CD4-positive, alpha-beta memory T cell (primary cell): Measurements from ENCODE around the gene CD4. TPM values are rescaled to one million over a fixed set of nuclear protein-coding genes. Genes with fewer than 3 reads are reported as not detected.
A peak's percentile ranks its signal among the peaks of the same experiment; 100 is the strongest.

Experiments
- CTCF ChIA-PET: fragments of 350-600 bp; sonication (Branson Sonifier 250); formaldehyde crosslinking; loops from one replicate; lab custom pipeline; 2021; ENCODE audit warnings: inconsistent platforms; ENCODE audit not compliant: partially characterized antibody; lab: Charles Lee
- POLR2A ChIA-PET: fragments of 350-600 bp; sonication (Branson Sonifier 250); formaldehyde crosslinking; loops from one replicate; lab custom pipeline; 2021; ENCODE audit not compliant: partially characterized antibody; lab: Charles Lee
- DNase-seq, 5 donors: peaks; one replicate each; pipeline versions ENCODE4 v3.0.0 to v3.0.0-alpha.2; 2020 to 2022; ENCODE audit warnings: mixed read lengths in 1 of 5
- H3K27ac ChIP-seq: one replicate; pipeline ENCODE4 v1.7.0; 2013; ENCODE audit warnings: low read depth, low read length
- H3K27me3 ChIP-seq: 2 replicates; pipeline ENCODE4 v1.7.0; 2013; ENCODE audit warnings: mild to moderate bottlenecking, low read length, moderate library complexity; ENCODE audit not compliant: insufficient read depth
- H3K36me3 ChIP-seq: 2 replicates; pipeline ENCODE4 v1.7.0; 2013; ENCODE audit warnings: mild to moderate bottlenecking, low read length, moderate library complexity; ENCODE audit not compliant: insufficient read depth
- H3K4me1 ChIP-seq: 2 replicates; pipeline ENCODE4 v1.7.0; 2013; ENCODE audit warnings: mild to moderate bottlenecking, low read length, moderate library complexity; ENCODE audit not compliant: insufficient read depth
- H3K4me3 ChIP-seq, 2 donors: one replicate each; pipeline ENCODE4 v1.7.0; 2013; ENCODE audit warnings: low read length in 2 of 2, mild to moderate bottlenecking in 1 of 2
- H3K9me3 ChIP-seq, 2 donors: one replicate each; pipeline ENCODE4 v1.7.0; 2013; ENCODE audit warnings: low read length in 2 of 2, control low read depth in 1 of 2; ENCODE audit not compliant: control insufficient read depth in 1 of 2
- H3K27ac Mint-ChIP-seq, 7 donors: one replicate each; pipeline ENCODE4 v1.8.0; 2020 to 2021; ENCODE audit warnings: mixed read lengths in 7 of 7, mild to moderate bottlenecking in 6 of 7, inconsistent platforms in 3 of 7, moderate library complexity in 3 of 7
- H3K27me3 Mint-ChIP-seq, 2 donors: one replicate each; pipeline ENCODE4 v1.8.0; 2020 to 2021; ENCODE audit warnings: mixed read lengths in 2 of 2
- H3K36me3 Mint-ChIP-seq, 2 donors: one replicate each; pipeline ENCODE4 v1.8.0; 2020 to 2021; ENCODE audit warnings: mixed read lengths in 2 of 2, inconsistent platforms in 1 of 2, mild to moderate bottlenecking in 1 of 2
- H3K4me1 Mint-ChIP-seq, 4 donors: one replicate each; pipeline ENCODE4 v1.8.0; 2020 to 2021; ENCODE audit warnings: mixed read lengths in 4 of 4, mild to moderate bottlenecking in 1 of 4
- H3K4me3 Mint-ChIP-seq, 8 donors: one replicate each; pipeline ENCODE4 v1.8.0; 2020 to 2021; ENCODE audit warnings: mixed read lengths in 8 of 8, mild to moderate bottlenecking in 7 of 8, moderate library complexity in 6 of 8, inconsistent platforms in 3 of 8
- H3K9me3 Mint-ChIP-seq, 8 donors: one replicate each; pipeline ENCODE4 v1.8.0; 2020 to 2021; ENCODE audit warnings: mixed read lengths in 8 of 8, mild to moderate bottlenecking in 5 of 8, inconsistent platforms in 3 of 8, moderate library complexity in 1 of 8
- intact Hi-C: fragments of 100-400 bp; cut with micrococcal nuclease; formaldehyde crosslinking; loops from one replicate; pipeline ENCODE4 v1.15.1; 2023
- polyA plus RNA-seq, 2 donors: library from polyadenylated mRNA; unstranded; fragments of 300-500 nt; fragmentation: Illumina TruSeq; gene quantifications; one replicate each; pipeline ENCODE4 v1.2.3, GENCODE V29; 2021
- total RNA-seq, 2 experiments: library from RNA; stranded (reverse); gene quantifications; one replicate each; pipeline ENCODE4 v1.2.3, GENCODE V29; 2021

Gene CD4
- total and polyA plus RNA-seq, 4 experiments from 2014 or later = 251 to 456 (median 288) TPM

GRCh38 chr12:6768990-6769389, 20.3 kb upstream of the CD4 start:
- POLR2A ChIA-PET = interaction anchor here (1.3 kb wide), 1 partner anchor 56 kb away, joined by 3 read pairs; no protein-coding TSS in a partner anchor
- Mint-ChIP-seq H3K27ac (peak overlapping the region in 1 of 7 donors; percentile 82), H3K36me3 (peaks cover 0 to 1% of the 10 kb centered on the region in 2 donors), H3K4me3 (no peak overlapping the region), H3K9me3 (peaks cover 0 to 4% (median 0%) of the 10 kb centered on the region in 8 donors), H3K4me1 (peaks cover 24 to 69% (median 45%) of the 10 kb centered on the region in 4 donors), H3K27me3 (peaks cover 18 to 43% of the 10 kb centered on the region in 2 donors)
- Histone ChIP-seq H3K27ac (no peak overlapping the region), H3K4me1 (peaks cover 55% of the 10 kb centered on the region), H3K9me3 (no peaks in the 10 kb centered on the region), H3K27me3 (peaks cover 26% of the 10 kb centered on the region), H3K36me3 (no peaks in the 10 kb centered on the region), H3K4me3 (no peak overlapping the region)
- DNase-seq = no peak
- intact Hi-C loops = no loop called here
- CTCF ChIA-PET = interaction anchor here (0.9 to 28.3 kb wide), 5 partner anchors 9 to 59 kb away, joined by 3 to 343 read pairs (median 64); partner anchors contain the start of genes CD4, GPR162, MLF2 and P3H3

DNA sequence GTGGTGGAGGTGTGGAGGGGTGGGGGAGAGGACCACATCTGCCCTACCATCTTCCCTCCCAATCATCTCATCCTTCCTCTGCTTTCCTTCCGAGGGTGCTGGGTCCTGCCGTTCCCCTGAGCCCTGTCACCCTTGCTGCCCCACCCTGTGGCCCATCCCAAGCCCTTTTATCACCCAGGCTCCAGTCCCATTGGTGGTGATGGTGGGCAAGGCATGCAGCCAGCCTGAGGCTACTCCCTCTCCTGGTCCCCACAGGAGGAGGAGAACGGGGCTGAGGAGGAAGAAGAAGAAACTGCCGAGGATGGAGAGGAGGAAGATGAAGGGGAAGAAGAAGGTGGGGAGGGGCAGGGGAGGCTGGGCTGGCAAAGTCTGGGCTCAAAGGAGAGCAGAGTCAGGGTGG, 19.7 kb upstream of the CD4 start:
- Histone ChIP-seq H3K4me1 (peaks cover 55% of the 10 kb centered on the region), H3K27ac (no peak overlapping the region), H3K36me3 (no peaks in the 10 kb centered on the region), H3K4me3 (no peak overlapping the region), H3K27me3 (peaks cover 31% of the 10 kb centered on the region), H3K9me3 (no peaks in the 10 kb centered on the region)
- ChIA-PET POLR2A (interaction anchor here (1.3 to 4.1 kb wide), 2 partner anchors 23 to 55 kb away, joined by 3 to 16 read pairs; no protein-coding TSS in a partner anchor), CTCF (interaction anchor here (0.9 to 28.3 kb wide), 6 partner anchors 9 to 59 kb away, joined by 3 to 343 read pairs (median 34); partner anchors contain the start of genes CD4, GPR162, MLF2 and P3H3)
- Mint-ChIP-seq H3K36me3 (peaks cover 0 to 1% of the 10 kb centered on the region in 2 donors), H3K27ac (peak overlapping the region in 1 of 7 donors; percentile 74), H3K9me3 (peaks cover 0 to 4% (median 0%) of the 10 kb centered on the region in 8 donors), H3K4me3 (peak overlapping the region in 1 of 8 donors; percentile 35), H3K27me3 (peaks cover 15 to 44% of the 10 kb centered on the region in 2 donors), H3K4me1 (peaks cover 21 to 69% (median 45%) of the 10 kb centered on the region in 4 donors)
- DNase-seq = no peak
- intact Hi-C loops = no loop called here

GRCh38 chr12:6770094-6770493, 19.2 kb upstream of the CD4 start:
- Mint-ChIP-seq H3K36me3 (peaks cover 0 to 1% of the 10 kb centered on the region in 2 donors), H3K9me3 (peaks cover 0 to 4% (median 0%) of the 10 kb centered on the region in 8 donors), H3K4me3 (peak overlapping the region in 1 of 8 donors; percentile 35), H3K27ac (no peak overlapping the region), H3K27me3 (peaks cover 17 to 47% of the 10 kb centered on the region in 2 donors), H3K4me1 (peaks cover 23 to 72% (median 47%) of the 10 kb centered on the region in 4 donors)
- no peak for DNase-seq
- intact Hi-C loops = no loop called here
- peaks cover 55% of the 10 kb centered on the region for H3K4me1 ChIP-seq
- POLR2A ChIA-PET = interaction anchor here (1.0 to 4.1 kb wide), 5 partner anchors 19 to 121 kb away, joined by 3 to 16 read pairs (median 4); partner anchors contain the start of gene CD4
- H3K27me3 ChIP-seq = peaks cover 30% of the 10 kb centered on the region
- CTCF ChIA-PET = interaction anchor here (1.0 to 28.3 kb wide), 5 partner anchors 8 to 58 kb away, joined by 4 to 343 read pairs (median 64); partner anchors contain the start of genes CD4, GPR162, MLF2 and P3H3
- no peak overlapping the region for H3K27ac ChIP-seq
- no peaks in the 10 kb centered on the region for H3K36me3 ChIP-seq
- no peaks in the 10 kb centered on the region for H3K9me3 ChIP-seq
- H3K4me3 ChIP-seq = no peak overlapping the region

DNA sequence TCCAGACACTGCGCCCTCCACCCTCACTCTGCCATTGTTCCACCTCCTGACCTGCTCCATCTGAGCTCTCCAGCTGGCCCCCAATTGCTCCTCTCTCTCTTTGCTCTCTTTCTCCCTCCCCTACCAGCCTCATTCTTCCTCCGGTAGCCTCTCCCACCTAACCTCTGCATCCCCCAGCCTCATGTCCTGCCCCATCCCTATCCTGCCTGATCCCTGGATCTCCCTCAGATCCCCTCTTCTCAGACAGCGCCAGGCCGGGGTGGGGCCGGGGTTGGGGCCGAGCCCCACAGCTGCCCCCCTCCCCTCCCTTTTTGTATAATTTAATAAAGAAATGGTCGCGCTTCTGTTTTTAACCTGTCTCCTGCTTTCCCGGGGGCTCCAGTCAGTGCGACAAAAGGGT, 18.7 kb upstream of the CD4 start:
- DNase-seq = no peak
- ChIA-PET CTCF (interaction anchor here (1.0 to 28.3 kb wide), 5 partner anchors 13 to 58 kb away, joined by 3 to 343 read pairs (median 64); partner anchors contain the start of genes CD4, GPR162, MLF2 and P3H3), POLR2A (interaction anchor here (1.0 to 5.4 kb wide), 6 partner anchors 9 to 121 kb away, joined by 3 to 44 read pairs (median 6); partner anchors contain the start of genes CD4 and MLF2)
- Histone ChIP-seq H3K27me3 (peaks cover 25% of the 10 kb centered on the region), H3K4me3 (no peak overlapping the region), H3K27ac (no peak overlapping the region), H3K36me3 (no peaks in the 10 kb centered on the region), H3K4me1 (peaks cover 51% of the 10 kb centered on the region), H3K9me3 (no peaks in the 10 kb centered on the region)
- Mint-ChIP-seq H3K36me3 (peaks cover 0 to 1% of the 10 kb centered on the region in 2 donors), H3K27me3 (peaks cover 13 to 47% of the 10 kb centered on the region in 2 donors), H3K4me3 (peak overlapping the region in 1 of 8 donors; percentile 87), H3K4me1 (peaks cover 22 to 72% (median 47%) of the 10 kb centered on the region in 4 donors), H3K27ac (peak overlapping the region in 1 of 7 donors; percentile 14), H3K9me3 (peaks cover 0 to 2% (median 0%) of the 10 kb centered on the region in 8 donors)
- intact Hi-C loops = no loop called here

DNA sequence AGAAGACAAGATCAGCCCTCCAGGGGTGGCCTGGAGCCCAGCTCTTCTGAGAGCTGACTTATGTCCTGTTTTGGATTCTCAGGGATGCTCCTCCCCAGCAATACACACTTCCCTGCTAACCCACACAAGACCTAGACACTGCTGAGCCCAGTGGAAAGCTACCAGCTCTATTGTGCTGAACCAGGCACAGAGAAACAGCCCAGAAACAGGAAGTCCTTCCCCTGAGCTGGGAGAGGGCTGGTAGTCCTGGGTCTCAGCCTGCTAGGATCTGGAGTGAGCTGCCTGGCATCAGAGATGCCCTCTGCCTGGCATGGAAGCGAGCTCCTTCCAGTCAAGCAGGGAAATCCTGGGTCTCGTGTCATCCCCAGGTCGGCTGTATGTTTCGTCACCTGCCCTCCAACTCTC, 18.2 kb upstream of the CD4 start:
- DNase-seq = no peak
- H3K9me3 Mint-ChIP-seq = peaks cover 0 to 2% (median 0%) of the 10 kb centered on the region in 8 donors
- peak overlapping the region in 3 of 7 donors; percentile 14 to 60 (median 18) for H3K27ac Mint-ChIP-seq
- H3K36me3 Mint-ChIP-seq = peaks cover 0 to 1% of the 10 kb centered on the region in 2 donors
- Histone ChIP-seq H3K36me3 (no peaks in the 10 kb centered on the region), H3K4me1 (peaks cover 46% of the 10 kb centered on the region), H3K27ac (no peak overlapping the region), H3K9me3 (no peaks in the 10 kb centered on the region), H3K27me3 (peaks cover 20% of the 10 kb centered on the region), H3K4me3 (no peak overlapping the region)
- H3K27me3 Mint-ChIP-seq = peaks cover 13 to 48% of the 10 kb centered on the region in 2 donors
- H3K4me3 Mint-ChIP-seq = peak overlapping the region in 2 of 8 donors; percentile 21 to 87
- CTCF ChIA-PET = interaction anchor here (1.3 to 28.3 kb wide), 5 partner anchors 10 to 57 kb away, joined by 3 to 343 read pairs (median 64); partner anchors contain the start of genes CD4, GPR162, MLF2 and P3H3
- H3K4me1 Mint-ChIP-seq = peaks cover 24 to 72% (median 46%) of the 10 kb centered on the region in 4 donors
- POLR2A ChIA-PET = interaction anchor here (1.0 to 5.4 kb wide), 6 partner anchors 9 to 120 kb away, joined by 3 to 44 read pairs (median 6); partner anchors contain the start of genes CD4 and MLF2
- intact Hi-C loops = no loop called here

DNA sequence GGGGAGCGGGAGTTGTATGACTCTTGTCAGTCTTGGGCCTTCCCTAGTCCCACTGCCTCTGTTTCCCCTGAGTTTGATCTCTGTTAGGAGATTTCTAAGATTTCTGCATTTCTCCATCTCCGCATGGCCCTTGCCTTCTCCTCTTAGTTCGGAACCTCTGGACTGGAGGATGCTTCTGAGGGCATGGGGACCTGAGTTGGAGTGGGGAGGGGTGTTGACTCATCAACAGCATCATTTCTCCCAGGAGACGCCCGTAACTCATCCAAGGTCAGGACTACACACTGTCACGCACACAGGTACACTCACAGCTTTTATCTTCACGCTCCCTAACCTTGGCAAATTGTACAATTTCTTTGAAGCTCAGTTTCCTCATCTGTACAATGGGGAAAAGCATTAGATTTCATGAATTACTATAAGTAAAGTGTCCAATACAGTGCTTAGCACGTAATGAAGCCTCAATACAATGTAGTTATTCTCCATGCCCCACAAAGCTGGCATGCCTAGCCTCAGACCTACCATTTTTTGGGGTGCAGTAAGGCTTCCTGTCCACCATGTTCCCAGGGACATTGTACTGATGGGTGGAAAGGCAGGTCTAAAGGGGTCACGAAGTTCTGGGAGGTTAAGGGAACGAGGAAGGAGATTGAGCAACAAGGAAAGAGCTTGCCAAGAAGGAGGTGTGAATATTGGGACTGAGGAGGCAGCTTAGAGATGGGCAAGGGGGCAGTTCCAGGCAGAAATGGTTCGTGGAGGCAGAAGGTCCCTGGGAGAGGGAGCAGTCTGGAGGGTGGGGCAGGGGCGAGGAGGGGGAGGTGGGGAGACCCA, 17.6 kb upstream of the CD4 start:
- no peak overlapping the region for H3K27ac ChIP-seq

More for the DNA sequence above, 17.6 kb upstream of the CD4 start:
- Mint-ChIP-seq H3K36me3 (peaks cover 0 to 1% of the 10 kb centered on the region in 2 donors), H3K27me3 (peaks cover 13 to 48% of the 10 kb centered on the region in 2 donors), H3K27ac (peak overlapping the region; percentile 1 to 80 (median 33)), H3K4me3 (peak overlapping the region; percentile 68 to 87 (median 78)), H3K4me1 (peaks cover 25 to 72% (median 50%) of the 10 kb centered on the region in 4 donors), H3K9me3 (peaks cover 0 to 2% (median 0%) of the 10 kb centered on the region in 8 donors)
- peaks cover 45% of the 10 kb centered on the region for H3K4me1 ChIP-seq
- intact Hi-C loops = no loop called here
- DNase-seq = no peak
- peaks cover 20% of the 10 kb centered on the region for H3K27me3 ChIP-seq
- POLR2A ChIA-PET = interaction anchor here (1.1 to 5.4 kb wide), 4 partner anchors 8 to 21 kb away, joined by 3 to 44 read pairs (median 12); partner anchors contain the start of genes CD4 and MLF2
- no peaks in the 10 kb centered on the region for H3K36me3 ChIP-seq
- H3K4me3 ChIP-seq = no peak overlapping the region
- CTCF ChIA-PET = interaction anchor here (1.3 to 28.3 kb wide), 5 partner anchors 9 to 57 kb away, joined by 3 to 343 read pairs (median 64); partner anchors contain the start of genes CD4, GPR162, MLF2 and P3H3
- H3K9me3 ChIP-seq = no peaks in the 10 kb centered on the region
